HEK293 (cell line): Measurements from ENCODE around the gene ENAH.

Source experiments
- CTCF ChIA-PET: fragments of 350-600 bp; formaldehyde crosslinking; extraction: SDS; loops from one replicate; lab custom pipeline; 2021; ENCODE audit warnings: antibody characterized with exemption; lab: Yijun Ruan, JAX
- POLR2A ChIA-PET: fragments of 300-600 bp; formaldehyde crosslinking; extraction: SDS; loops from one replicate; lab custom pipeline; 2020; ENCODE audit warnings: antibody characterized with exemption, inconsistent platforms; lab: Yijun Ruan, JAX
- H3K27ac ChIP-seq: fragments of 200-500 bp; sonication (Bioruptor generic); 2 replicates; pipeline ENCODE4 v1.5.1; 2014; ENCODE audit warnings: low read depth, low read length, control low read depth, inconsistent platforms; ENCODE audit errors: extremely low read depth
- H3K36me3 ChIP-seq, 2 experiments: fragments of 200-500 bp in 1 of 2; sonication (Bioruptor generic) in 1 of 2; 1 replicate in 1 of 2; 2 replicates in 1 of 2; pipeline ENCODE4 v1.5.1; 2014 to 2017; ENCODE audit warnings: inconsistent platforms in 2 of 2, low read length in 2 of 2; ENCODE audit not compliant: control insufficient read depth in 2 of 2, insufficient read depth in 1 of 2
- H3K4me1 ChIP-seq: fragments of 200-500 bp; sonication (Bioruptor generic); 2 replicates; pipeline ENCODE4 v1.5.1; 2014; ENCODE audit warnings: mild to moderate bottlenecking, low read length, inconsistent platforms; ENCODE audit not compliant: control insufficient read depth, insufficient read depth
- H3K4me3 ChIP-seq: 2 replicates; pipeline ENCODE4 v1.5.1; 2011; ENCODE audit warnings: low read depth, mild to moderate bottlenecking, control low read depth, low read length, moderate library complexity
- H3K9me3 ChIP-seq: fragments of 200-500 bp; sonication (Bioruptor generic); 2 replicates; pipeline ENCODE4 v1.5.1; 2014; ENCODE audit warnings: low read depth, low read length, inconsistent platforms; ENCODE audit not compliant: control insufficient read depth, insufficient read depth
- BCL11B ChIP-seq: fragments of 450-650 bp; formaldehyde crosslinking; IDR thresholded peaks from 2 replicates; pipeline ENCODE4 v1.5.1; 2016; ENCODE audit warnings: low read depth, missing biosample characterization, missing genetic modification characterization
- FEZF1 ChIP-seq: fragments of 450-650 bp; formaldehyde crosslinking; IDR thresholded peaks from 2 replicates; pipeline ENCODE4 v1.5.1; 2016; ENCODE audit warnings: missing biosample characterization, missing genetic modification characterization
- KLF10 ChIP-seq: fragments of 450-650 bp; IDR thresholded peaks from 2 replicates; pipeline ENCODE4 v1.5.1; 2018; ENCODE audit warnings: missing biosample characterization, mild to moderate bottlenecking, missing genetic modification characterization
- KLF9 ChIP-seq: fragments of 450-650 bp; formaldehyde crosslinking; IDR thresholded peaks from 2 replicates; pipeline ENCODE4 v1.5.1; 2016; ENCODE audit warnings: missing biosample characterization, missing genetic modification characterization, low read depth
- MYNN ChIP-seq: fragments of 450-650 bp; formaldehyde crosslinking; IDR thresholded peaks from 2 replicates; pipeline ENCODE4 v1.5.1; 2016; ENCODE audit warnings: missing biosample characterization, missing genetic modification characterization, borderline replicate concordance
- SCRT2 ChIP-seq: fragments of 450-650 bp; formaldehyde crosslinking; IDR thresholded peaks from 2 replicates; pipeline ENCODE4 v1.5.1; 2016; ENCODE audit warnings: missing biosample characterization, missing genetic modification characterization
- WT1 ChIP-seq: fragments of 450-650 bp; formaldehyde crosslinking; IDR thresholded peaks from 2 replicates; pipeline ENCODE4 v1.5.1; 2016; ENCODE audit warnings: missing biosample characterization, missing genetic modification characterization
- ZBTB17 ChIP-seq: fragments of 450-650 bp; formaldehyde crosslinking; IDR thresholded peaks from 2 replicates; pipeline ENCODE4 v1.5.1; 2016; ENCODE audit warnings: missing biosample characterization, missing genetic modification characterization
- ZIC2 ChIP-seq: fragments of 450-650 bp; formaldehyde crosslinking; IDR thresholded peaks from 2 replicates; pipeline ENCODE4 v1.5.1; 2016; ENCODE audit warnings: missing biosample characterization, missing genetic modification characterization
- ZNF223 ChIP-seq: fragments of 450-650 bp; formaldehyde crosslinking; IDR thresholded peaks from 2 replicates; pipeline ENCODE4 v1.5.1; 2016; ENCODE audit warnings: missing biosample characterization, missing genetic modification characterization
- ZNF324 ChIP-seq: fragments of 450-650 bp; formaldehyde crosslinking; IDR thresholded peaks from 2 replicates; pipeline ENCODE4 v1.5.1; 2016; ENCODE audit warnings: missing biosample characterization, missing genetic modification characterization
- ZNF335 ChIP-seq: fragments of 450-650 bp; formaldehyde crosslinking; conservative IDR thresholded peaks from 2 replicates; pipeline ENCODE4 v1.5.1; 2016; ENCODE audit warnings: missing biosample characterization, missing genetic modification characterization
- ZNF391 ChIP-seq: fragments of 450-650 bp; formaldehyde crosslinking; IDR thresholded peaks from 2 replicates; pipeline ENCODE4 v1.5.1; 2016; ENCODE audit warnings: low read depth, missing biosample characterization, missing genetic modification characterization, borderline replicate concordance
- ZNF404 ChIP-seq: fragments of 450-650 bp; formaldehyde crosslinking; IDR thresholded peaks from 2 replicates; pipeline ENCODE4 v1.5.1; 2017; ENCODE audit warnings: missing biosample characterization, missing genetic modification characterization
- ZNF416 ChIP-seq: fragments of 450-650 bp; formaldehyde crosslinking; IDR thresholded peaks from 2 replicates; pipeline ENCODE4 v1.5.1; 2016; ENCODE audit warnings: missing biosample characterization, missing genetic modification characterization
- ZNF426 ChIP-seq: fragments of 450-650 bp; formaldehyde crosslinking; IDR thresholded peaks from 2 replicates; pipeline ENCODE4 v1.5.1; 2017; ENCODE audit warnings: missing biosample characterization, missing genetic modification characterization, mild to moderate bottlenecking, inconsistent platforms, moderate library complexity
- ZNF514 ChIP-seq: fragments of 450-650 bp; formaldehyde crosslinking; IDR thresholded peaks from 2 replicates; pipeline ENCODE4 v1.5.1; 2016; ENCODE audit warnings: missing biosample characterization, missing genetic modification characterization
- ZNF558 ChIP-seq: fragments of 450-650 bp; formaldehyde crosslinking; IDR thresholded peaks from 2 replicates; pipeline ENCODE4 v1.5.1; 2016; ENCODE audit warnings: missing biosample characterization, missing genetic modification characterization
- ZNF621 ChIP-seq: fragments of 450-650 bp; formaldehyde crosslinking; IDR thresholded peaks from 2 replicates; pipeline ENCODE4 v1.5.1; 2017; ENCODE audit warnings: missing biosample characterization, missing genetic modification characterization
- ZNF624 ChIP-seq: fragments of 450-650 bp; formaldehyde crosslinking; IDR thresholded peaks from 2 replicates; pipeline ENCODE4 v1.5.1; 2017; ENCODE audit warnings: missing biosample characterization, missing genetic modification characterization
- ZNF791 ChIP-seq: fragments of 450-650 bp; formaldehyde crosslinking; IDR thresholded peaks from 2 replicates; pipeline ENCODE4 v1.5.1; 2016; ENCODE audit warnings: missing biosample characterization, missing genetic modification characterization
- ZNF843 ChIP-seq: fragments of 450-650 bp; formaldehyde crosslinking; IDR thresholded peaks from 2 replicates; pipeline ENCODE4 v1.5.1; 2016; ENCODE audit warnings: missing biosample characterization, missing genetic modification characterization
- TF ChIP-seq, protein P1 (sequence below): fragments of 450-650 bp; formaldehyde crosslinking; IDR thresholded peaks from 2 replicates; pipeline ENCODE4 v1.5.1; 2017; ENCODE audit warnings: missing biosample characterization, missing genetic modification characterization
- TF ChIP-seq, protein P2 (sequence below): fragments of 450-650 bp; formaldehyde crosslinking; optimal IDR thresholded peaks from 2 replicates; pipeline ENCODE3; 2016; ENCODE audit warnings: missing biosample characterization, mild to moderate bottlenecking, missing genetic modification characterization
- TF ChIP-seq, protein P3 (sequence below): fragments of 450-650 bp; formaldehyde crosslinking; IDR thresholded peaks from 2 replicates; pipeline ENCODE4 v1.5.1; 2016; ENCODE audit warnings: missing biosample characterization, missing genetic modification characterization
- TF ChIP-seq, protein P4 (sequence below): fragments of 450-650 bp; formaldehyde crosslinking; IDR thresholded peaks from 2 replicates; pipeline ENCODE4 v1.5.1; 2016; ENCODE audit warnings: missing biosample characterization, missing genetic modification characterization
- TF ChIP-seq, protein P5 (sequence below): fragments of 450-650 bp; formaldehyde crosslinking; IDR thresholded peaks from 2 replicates; pipeline ENCODE4 v1.5.1; 2016; ENCODE audit warnings: missing biosample characterization, missing genetic modification characterization
- TF ChIP-seq, protein P6 (sequence below): IDR thresholded peaks from 2 replicates; pipeline ENCODE4 v1.6.1; 2011; ENCODE audit warnings: mild to moderate bottlenecking, low read depth, low read length, borderline replicate concordance
- TF ChIP-seq, protein P7 (sequence below): fragments of 450-650 bp; formaldehyde crosslinking; IDR thresholded peaks from 2 replicates; pipeline ENCODE4 v1.5.1; 2016; ENCODE audit warnings: missing biosample characterization, missing genetic modification characterization

The ENAH gene

DNA sequence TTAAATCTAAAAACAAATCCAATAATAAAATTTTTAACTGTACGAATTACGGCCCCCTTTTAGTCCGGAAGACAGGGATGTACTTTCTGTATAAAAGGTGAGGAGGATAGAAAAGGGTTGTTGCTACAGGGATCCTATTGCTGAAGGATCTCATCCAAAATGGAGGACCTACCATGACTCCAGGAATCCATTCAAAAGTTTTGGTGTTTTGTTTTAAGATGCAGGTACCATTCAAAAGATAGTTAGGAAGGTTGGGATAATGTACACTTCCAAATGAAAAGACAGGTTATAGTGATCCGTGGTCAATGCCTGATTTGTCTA lies 1.3 kb upstream of the ENAH start (continued):
- TF ChIP-seq, protein P1, sequence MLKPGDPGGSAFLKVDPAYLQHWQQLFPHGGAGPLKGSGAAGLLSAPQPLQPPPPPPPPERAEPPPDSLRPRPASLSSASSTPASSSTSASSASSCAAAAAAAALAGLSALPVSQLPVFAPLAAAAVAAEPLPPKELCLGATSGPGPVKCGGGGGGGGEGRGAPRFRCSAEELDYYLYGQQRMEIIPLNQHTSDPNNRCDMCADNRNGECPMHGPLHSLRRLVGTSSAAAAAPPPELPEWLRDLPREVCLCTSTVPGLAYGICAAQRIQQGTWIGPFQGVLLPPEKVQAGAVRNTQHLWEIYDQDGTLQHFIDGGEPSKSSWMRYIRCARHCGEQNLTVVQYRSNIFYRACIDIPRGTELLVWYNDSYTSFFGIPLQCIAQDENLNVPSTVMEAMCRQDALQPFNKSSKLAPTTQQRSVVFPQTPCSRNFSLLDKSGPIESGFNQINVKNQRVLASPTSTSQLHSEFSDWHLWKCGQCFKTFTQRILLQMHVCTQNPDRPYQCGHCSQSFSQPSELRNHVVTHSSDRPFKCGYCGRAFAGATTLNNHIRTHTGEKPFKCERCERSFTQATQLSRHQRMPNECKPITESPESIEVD: peak; percentile 11; the same call in 1 of the 2 replicates
- no peak for TF ChIP-seq ZNF324 (tag by site-specific recombination)
- TF ChIP-seq ZNF558 (tag by site-specific recombination): no peak
- TF ChIP-seq, protein P2, sequence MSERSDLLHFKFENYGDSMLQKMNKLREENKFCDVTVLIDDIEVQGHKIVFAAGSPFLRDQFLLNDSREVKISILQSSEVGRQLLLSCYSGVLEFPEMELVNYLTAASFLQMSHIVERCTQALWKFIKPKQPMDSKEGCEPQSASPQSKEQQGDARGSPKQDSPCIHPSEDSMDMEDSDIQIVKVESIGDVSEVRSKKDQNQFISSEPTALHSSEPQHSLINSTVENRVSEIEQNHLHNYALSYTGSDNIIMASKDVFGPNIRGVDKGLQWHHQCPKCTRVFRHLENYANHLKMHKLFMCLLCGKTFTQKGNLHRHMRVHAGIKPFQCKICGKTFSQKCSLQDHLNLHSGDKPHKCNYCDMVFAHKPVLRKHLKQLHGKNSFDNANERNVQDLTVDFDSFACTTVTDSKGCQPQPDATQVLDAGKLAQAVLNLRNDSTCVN (tag by site-specific recombination): no peak
- TF ChIP-seq, protein P3, sequence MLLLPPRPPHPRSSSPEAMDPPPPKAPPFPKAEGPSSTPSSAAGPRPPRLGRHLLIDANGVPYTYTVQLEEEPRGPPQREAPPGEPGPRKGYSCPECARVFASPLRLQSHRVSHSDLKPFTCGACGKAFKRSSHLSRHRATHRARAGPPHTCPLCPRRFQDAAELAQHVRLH: no peak
- no peak for TF ChIP-seq ZNF621
- TF ChIP-seq KLF10: no peak
- TF ChIP-seq SCRT2 (tag by site-specific recombination): no peak
- no peak for TF ChIP-seq ZNF404 (tag by site-specific recombination)
- TF ChIP-seq FEZF1 (tag by site-specific recombination): no peak
- TF ChIP-seq ZNF391 (tag by site-specific recombination): no peak
- no peak for TF ChIP-seq ZNF416
- TF ChIP-seq ZNF335 (tag by site-specific recombination): 0 out of 2 replicates have a peak, but pooled peaks have one; percentile 7
- TF ChIP-seq, protein P4, sequence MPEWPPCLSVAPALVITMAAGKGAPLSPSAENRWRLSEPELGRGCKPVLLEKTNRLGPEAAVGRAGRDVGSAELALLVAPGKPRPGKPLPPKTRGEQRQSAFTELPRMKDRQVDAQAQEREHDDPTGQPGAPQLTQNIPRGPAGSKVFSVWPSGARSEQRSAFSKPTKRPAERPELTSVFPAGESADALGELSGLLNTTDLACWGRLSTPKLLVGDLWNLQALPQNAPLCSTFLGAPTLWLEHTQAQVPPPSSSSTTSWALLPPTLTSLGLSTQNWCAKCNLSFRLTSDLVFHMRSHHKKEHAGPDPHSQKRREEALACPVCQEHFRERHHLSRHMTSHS: no peak
- TF ChIP-seq ZNF624 (tag by site-specific recombination): no peak

DNA sequence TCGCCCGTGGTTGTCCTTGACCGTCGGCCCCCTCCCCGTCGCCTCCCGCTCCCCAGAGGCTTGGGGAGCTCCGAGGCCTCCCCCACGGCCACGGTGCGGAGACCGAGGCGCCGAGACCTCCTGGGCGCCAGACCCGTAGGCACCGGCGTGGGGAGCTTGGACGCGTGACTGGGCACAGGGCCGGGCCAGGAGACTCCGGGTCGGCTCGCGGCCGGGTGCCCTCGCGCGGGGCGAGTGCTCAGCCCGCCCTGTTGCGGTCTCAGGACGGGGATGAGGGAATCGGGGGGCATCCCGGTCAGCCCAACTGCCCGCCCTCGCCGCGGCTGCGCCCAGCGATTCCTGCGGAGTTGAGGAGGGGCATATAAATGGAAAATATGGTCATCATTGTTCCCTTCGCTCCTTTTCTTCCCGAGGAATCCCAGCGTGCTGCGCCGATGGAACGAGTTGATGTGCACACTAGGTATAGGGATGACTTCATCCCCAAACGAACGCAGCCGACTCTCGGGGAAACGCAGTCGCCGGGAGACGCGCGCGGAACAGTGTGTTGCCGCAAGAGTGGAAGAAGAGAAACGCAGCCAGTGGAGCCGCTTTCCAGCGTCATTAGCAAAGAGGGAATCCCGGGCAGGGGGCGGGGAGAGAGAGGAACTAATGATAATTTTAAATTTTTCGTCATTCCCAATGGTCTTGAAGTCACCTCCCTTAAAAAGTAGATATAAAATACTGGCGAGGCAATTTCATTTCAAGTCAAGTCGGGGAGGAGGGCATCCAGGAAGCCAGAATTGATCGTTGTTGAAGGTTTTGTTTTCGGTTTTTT lies 747 bp upstream of the ENAH start:
- H3K4me1 ChIP-seq: peaks cover 55% of the 10 kb centered on the region
- H3K4me3 ChIP-seq: peak overlapping the region; percentile 92
- peak overlapping the region; percentile 100 for H3K27ac ChIP-seq
- H3K9me3 ChIP-seq: no peaks in the 10 kb centered on the region
- POLR2A ChIA-PET: interaction anchor here (0.7 to 2.7 kb wide), 27 partner anchors 12 to 226 kb away, joined by 3 to 41 read pairs (median 6); partner anchors contain the start of gene SRP9
- no peaks in the 10 kb centered on the region; a peak in 1 of 3 replicates for H3K36me3 ChIP-seq
- CTCF ChIA-PET: interaction anchor here (0.6 to 2.6 kb wide), 12 partner anchors 47 to 282 kb away, joined by 3 to 24 read pairs (median 4); no protein-coding TSS in a partner anchor
- TF ChIP-seq, protein P5, sequence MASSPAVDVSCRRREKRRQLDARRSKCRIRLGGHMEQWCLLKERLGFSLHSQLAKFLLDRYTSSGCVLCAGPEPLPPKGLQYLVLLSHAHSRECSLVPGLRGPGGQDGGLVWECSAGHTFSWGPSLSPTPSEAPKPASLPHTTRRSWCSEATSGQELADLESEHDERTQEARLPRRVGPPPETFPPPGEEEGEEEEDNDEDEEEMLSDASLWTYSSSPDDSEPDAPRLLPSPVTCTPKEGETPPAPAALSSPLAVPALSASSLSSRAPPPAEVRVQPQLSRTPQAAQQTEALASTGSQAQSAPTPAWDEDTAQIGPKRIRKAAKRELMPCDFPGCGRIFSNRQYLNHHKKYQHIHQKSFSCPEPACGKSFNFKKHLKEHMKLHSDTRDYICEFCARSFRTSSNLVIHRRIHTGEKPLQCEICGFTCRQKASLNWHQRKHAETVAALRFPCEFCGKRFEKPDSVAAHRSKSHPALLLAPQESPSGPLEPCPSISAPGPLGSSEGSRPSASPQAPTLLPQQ: peak; percentile 93
- TF ChIP-seq ZIC2 (tag by site-specific recombination): peak; percentile 94
- peak; percentile 72 for TF ChIP-seq WT1
- peak; percentile 12; the same call in 1 of the 2 replicates for TF ChIP-seq ZNF223 (tag by site-specific recombination)
- TF ChIP-seq, protein P6, sequence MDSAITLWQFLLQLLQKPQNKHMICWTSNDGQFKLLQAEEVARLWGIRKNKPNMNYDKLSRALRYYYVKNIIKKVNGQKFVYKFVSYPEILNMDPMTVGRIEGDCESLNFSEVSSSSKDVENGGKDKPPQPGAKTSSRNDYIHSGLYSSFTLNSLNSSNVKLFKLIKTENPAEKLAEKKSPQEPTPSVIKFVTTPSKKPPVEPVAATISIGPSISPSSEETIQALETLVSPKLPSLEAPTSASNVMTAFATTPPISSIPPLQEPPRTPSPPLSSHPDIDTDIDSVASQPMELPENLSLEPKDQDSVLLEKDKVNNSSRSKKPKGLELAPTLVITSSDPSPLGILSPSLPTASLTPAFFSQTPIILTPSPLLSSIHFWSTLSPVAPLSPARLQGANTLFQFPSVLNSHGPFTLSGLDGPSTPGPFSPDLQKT: no peak
- TF ChIP-seq ZNF791: peak; percentile 36; the same call in 1 of the 2 replicates
- TF ChIP-seq, protein P7, sequence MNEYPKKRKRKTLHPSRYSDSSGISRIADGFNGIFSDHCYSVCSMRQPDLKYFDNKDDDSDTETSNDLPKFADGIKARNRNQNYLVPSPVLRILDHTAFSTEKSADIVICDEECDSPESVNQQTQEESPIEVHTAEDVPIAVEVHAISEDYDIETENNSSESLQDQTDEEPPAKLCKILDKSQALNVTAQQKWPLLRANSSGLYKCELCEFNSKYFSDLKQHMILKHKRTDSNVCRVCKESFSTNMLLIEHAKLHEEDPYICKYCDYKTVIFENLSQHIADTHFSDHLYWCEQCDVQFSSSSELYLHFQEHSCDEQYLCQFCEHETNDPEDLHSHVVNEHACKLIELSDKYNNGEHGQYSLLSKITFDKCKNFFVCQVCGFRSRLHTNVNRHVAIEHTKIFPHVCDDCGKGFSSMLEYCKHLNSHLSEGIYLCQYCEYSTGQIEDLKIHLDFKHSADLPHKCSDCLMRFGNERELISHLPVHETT (tag by site-specific recombination): peak; percentile 79; the same call in 1 of the 2 replicates
- no peak for TF ChIP-seq ZNF426 (tag by site-specific recombination)
- peak; percentile 55 for TF ChIP-seq ZNF843 (tag by site-specific recombination)
- peak; percentile 83 for TF ChIP-seq BCL11B (tag by site-specific recombination)
- peak; percentile 27; the same call in 1 of the 2 replicates for TF ChIP-seq KLF9
- TF ChIP-seq MYNN (tag by site-specific recombination): peak; percentile 29; the same call in 1 of the 2 replicates
- TF ChIP-seq ZBTB17 (tag by site-specific recombination): peak; percentile 99
- no peak for TF ChIP-seq ZNF514 (tag by site-specific recombination)
